ENCODE data around the gene CABP2.
"Not testable (repeated sequence)": the region's sequence is repeated elsewhere in the genome, so short reads cannot be mapped to it uniquely, and the experiment has no call there.

CABP2 gene

GRCh38 chr11:67483831-67484665 lies 39.2 kb downstream of the CABP2 start:
- peak overlapping the region; percentile 85 to 92 for H3K4me3 ChIP-seq (ENCODE audit: low read depth in 1 of 2, low read length in 1 of 2)

GRCh38 chr11:67482827-67483798 lies 40.1 kb downstream of the CABP2 start, which contains the start of gene AIP:
Gene AIP (plus strand): TSS chr11:67483026. CDS start chr11:67483159, 133 bp downstream.
- H3K4me3 ChIP-seq (ENCODE audit: low read depth in 1 of 2, low read length in 1 of 2), result peak within 1 kb of the TSS; percentile 85 to 92
- H3K27ac ChIP-seq, result peak within 1 kb of the TSS; percentile 96
- H3K9me3 ChIP-seq, result no peaks in the 10 kb centered on the region
- no peaks in the 10 kb centered on the region for H3K27me3 ChIP-seq
- TF ChIP-seq CTCF (IDR thresholded peaks at IDR 0.05), result peak; percentile 69
- peaks cover 40 to 44% of the 10 kb centered on the region in 2 experiments for H3K4me1 ChIP-seq (ENCODE audit: control insufficient read depth in 1 of 2, insufficient read depth in 1 of 2, low read depth in 1 of 2, low read length in 1 of 2)
- peaks cover 9% of the 10 kb centered on the region for H3K36me3 ChIP-seq

More at GRCh38 chr11:67483831-67484665, 39.2 kb downstream of the CABP2 start:
- TF ChIP-seq CTCF (IDR thresholded peaks at IDR 0.05), result no peak
- Histone ChIP-seq H3K27me3 (no peaks in the 10 kb centered on the region), H3K36me3 (peaks cover 14% of the 10 kb centered on the region), H3K9me3 (no peaks in the 10 kb centered on the region), H3K27ac (peak overlapping the region; percentile 96), H3K4me1 (ENCODE audit: control insufficient read depth in 1 of 2, insufficient read depth in 1 of 2, low read depth in 1 of 2, low read length in 1 of 2) (peaks cover 40 to 44% of the 10 kb centered on the region in 2 experiments)

DNA sequence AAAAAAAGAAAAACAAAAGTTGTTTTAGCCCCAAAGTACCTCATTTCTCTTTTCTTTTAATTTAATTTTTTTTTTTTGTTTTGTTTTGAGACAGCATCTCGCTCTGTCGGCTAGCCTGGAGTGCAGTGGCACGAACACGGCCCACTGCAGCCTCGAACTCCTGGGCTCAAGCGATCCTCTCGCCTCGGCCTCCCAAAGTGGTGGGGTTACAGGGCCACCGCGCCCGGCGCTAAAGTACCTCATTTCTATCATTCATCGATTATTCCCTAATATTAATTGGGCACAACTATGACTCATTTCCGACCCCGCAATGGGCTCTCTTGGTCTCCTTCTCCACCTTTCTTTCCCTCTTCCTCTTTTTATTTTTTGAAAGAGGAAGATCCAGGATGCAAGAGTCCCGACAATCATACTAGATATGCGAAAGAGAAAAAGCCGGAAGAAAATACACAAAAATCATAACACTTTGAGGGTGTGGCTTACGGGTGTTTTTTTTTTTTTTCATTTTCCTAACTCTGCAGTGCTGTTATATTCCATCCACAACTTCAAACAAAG lies 40.9 kb downstream of the CABP2 start:
- peaks cover 4% of the 10 kb centered on the region for H3K27me3 ChIP-seq
- peak overlapping the region; percentile 96 for H3K27ac ChIP-seq
- H3K9me3 ChIP-seq, result no peaks in the 10 kb centered on the region
- H3K4me3 ChIP-seq (ENCODE audit: low read depth in 1 of 2, low read length in 1 of 2), result peak overlapping the region; percentile 85 to 92
- H3K4me1 ChIP-seq (ENCODE audit: control insufficient read depth in 1 of 2, insufficient read depth in 1 of 2, low read depth in 1 of 2, low read length in 1 of 2), result peaks cover 40 to 44% of the 10 kb centered on the region in 2 experiments
- TF ChIP-seq CTCF (IDR thresholded peaks at IDR 0.05), result no peak
- H3K36me3 ChIP-seq, result peaks cover 2% of the 10 kb centered on the region

DNA sequence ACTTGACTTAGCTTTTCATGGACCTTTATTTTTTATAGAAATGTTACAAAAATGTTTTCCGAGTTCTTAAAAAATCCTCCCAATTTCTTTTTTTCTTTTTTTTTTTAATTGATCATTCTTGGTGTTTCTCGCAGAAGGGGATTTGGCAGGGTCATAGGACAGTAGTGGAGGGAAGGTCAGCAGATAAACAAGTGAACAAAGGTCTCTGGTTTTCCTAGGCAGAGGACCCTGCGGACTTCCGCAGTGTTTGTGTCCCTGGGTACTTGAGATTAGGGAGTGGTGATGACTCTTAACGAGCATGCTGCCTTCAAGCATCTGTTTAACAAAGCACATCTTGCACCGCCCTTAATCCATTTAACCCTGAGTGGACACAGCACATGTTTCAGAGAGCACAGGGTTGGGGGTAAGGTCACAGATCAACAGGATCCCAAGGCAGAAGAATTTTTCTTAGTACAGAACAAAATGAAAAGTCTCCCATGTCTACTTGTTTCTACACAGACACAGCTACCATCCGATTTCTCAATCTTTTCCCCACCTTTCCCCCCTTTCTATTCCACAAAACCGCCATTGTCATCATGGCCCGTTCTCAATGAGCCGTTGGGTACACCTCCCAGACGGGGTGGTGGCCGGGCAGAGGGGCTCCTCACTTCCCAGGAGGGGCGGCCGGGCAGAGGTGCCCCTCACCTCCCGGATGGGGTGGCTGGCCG lies 45.7 kb downstream of the CABP2 start:
- not testable (repeated sequence) for H3K27ac ChIP-seq; H3K27me3 ChIP-seq; H3K9me3 ChIP-seq; H3K36me3 ChIP-seq; H3K4me3 ChIP-seq (ENCODE audit: low read depth in 1 of 2, low read length in 1 of 2); H3K4me1 ChIP-seq (ENCODE audit: control insufficient read depth in 1 of 2, insufficient read depth in 1 of 2, low read depth in 1 of 2, low read length in 1 of 2)

GRCh38 chr11:67476692-67477091 lies 46.6 kb downstream of the CABP2 start:
- not testable (repeated sequence) for H3K4me3 ChIP-seq (ENCODE audit: low read depth in 1 of 2, low read length in 1 of 2); H3K36me3 ChIP-seq; H3K27me3 ChIP-seq; H3K9me3 ChIP-seq; H3K27ac ChIP-seq; H3K4me1 ChIP-seq (ENCODE audit: control insufficient read depth in 1 of 2, insufficient read depth in 1 of 2, low read depth in 1 of 2, low read length in 1 of 2)

GRCh38 chr11:67472882-67473281 lies 50.4 kb downstream of the CABP2 start:
- Histone ChIP-seq H3K36me3 (no peaks in the 10 kb centered on the region), H3K27me3 (peaks cover 2% of the 10 kb centered on the region), H3K4me3 (ENCODE audit: low read depth in 1 of 2, low read length in 1 of 2) (no peak overlapping the region), H3K27ac (no peak overlapping the region), H3K9me3 (no peaks in the 10 kb centered on the region), H3K4me1 (ENCODE audit: control insufficient read depth in 1 of 2, insufficient read depth in 1 of 2, low read depth in 1 of 2, low read length in 1 of 2) (peaks cover 13 to 17% of the 10 kb centered on the region in 2 experiments)
- no peak for TF ChIP-seq CTCF (IDR thresholded peaks at IDR 0.05)
